PC-9 (cell line): Measurements from ENCODE around the gene PRSS21. TPM values are rescaled to one million over a fixed set of nuclear protein-coding genes. Genes with fewer than 3 reads are reported as not detected.

Experiments
- BruUV-seq: library from RNA; stranded (reverse); fragments of 400-500 nt; replicated peaks from 2 replicates; lab custom pipeline; 2021; lab: Mats Ljungman, UMichigan
- CTCF ChIA-PET: fragments of 300-600 bp; sonication (Branson Sonifier 250); formaldehyde crosslinking; loops from one replicate; lab custom pipeline; 2022; ENCODE audit warnings: antibody characterized with exemption; lab: Charles Lee
- POLR2A ChIA-PET: fragments of 300-600 bp; sonication (Branson Sonifier 250); formaldehyde crosslinking; loops from one replicate; lab custom pipeline; 2022; ENCODE audit warnings: antibody characterized with exemption; ENCODE audit not compliant: unreplicated experiment; lab: Charles Lee
- DNase-seq, 2 experiments: peaks; one replicate each; pipeline versions ENCODE4 v3.0.0 to v3.0.0-alpha.2; 2015 to 2022; ENCODE audit warnings: mixed read lengths in 1 of 2
- H2AFZ ChIP-seq: fragments of 200-600 bp; sonication (generic); 2 replicates; pipeline ENCODE4 v1.8.1; 2017; ENCODE audit warnings: antibody characterized with exemption
- H3F3A ChIP-seq: fragments of 200-600 bp; sonication (generic); 2 replicates; pipeline ENCODE4 v1.8.1; 2017; ENCODE audit warnings: antibody characterized with exemption, mild to moderate bottlenecking, low read depth; ENCODE audit not compliant: insufficient read depth
- H3K27ac ChIP-seq: fragments of 200-600 bp; sonication (generic); 2 replicates; pipeline ENCODE4 v1.6.1; 2016; ENCODE audit warnings: mixed run types
- H3K27me3 ChIP-seq: fragments of 200-600 bp; sonication (generic); 2 replicates; pipeline ENCODE4 v1.6.1; 2016; ENCODE audit warnings: low read depth, mixed run types; ENCODE audit not compliant: insufficient read depth
- H3K36me3 ChIP-seq: fragments of 200-600 bp; sonication (generic); 2 replicates; pipeline ENCODE4 v1.6.1; 2016; ENCODE audit warnings: low read depth, mixed run types
- H3K4me1 ChIP-seq: fragments of 200-600 bp; sonication (generic); replicated peaks from 2 replicates; pipeline ENCODE4 v1.6.1; 2016; ENCODE audit warnings: mixed run types; ENCODE audit not compliant: insufficient read depth
- H3K4me2 ChIP-seq: fragments of 200-600 bp; sonication (generic); 2 replicates; pipeline ENCODE4 v1.6.1; 2017; ENCODE audit warnings: mixed run types
- H3K4me3 ChIP-seq: fragments of 200-600 bp; sonication (generic); 2 replicates; pipeline ENCODE4 v1.6.1; 2016; ENCODE audit warnings: mixed run types
- H3K79me2 ChIP-seq: fragments of 200-600 bp; sonication (generic); 2 replicates; pipeline ENCODE4 v1.6.1; 2017; ENCODE audit warnings: low read depth, mixed run types
- H3K9me2 ChIP-seq: fragments of 200-600 bp; sonication (generic); 2 replicates; pipeline ENCODE4 v1.8.1; 2017; ENCODE audit warnings: mild to moderate bottlenecking; ENCODE audit not compliant: insufficient read depth
- H3K9me3 ChIP-seq: fragments of 200-600 bp; sonication (generic); 2 replicates; pipeline ENCODE4 v1.8.1; 2016; ENCODE audit warnings: low read depth; ENCODE audit not compliant: insufficient read depth
- H4K20me1 ChIP-seq: fragments of 200-600 bp; sonication (generic); 2 replicates; pipeline ENCODE4 v1.8.1; 2017; ENCODE audit not compliant: insufficient read depth
- EZH2 ChIP-seq: fragments of 200-600 bp; sonication (generic); IDR thresholded peaks from 2 replicates; pipeline ENCODE4 v1.8.0; 2017; ENCODE audit warnings: antibody characterized with exemption, low read depth
- intact Hi-C: fragments of 100-400 bp; cut with micrococcal nuclease; formaldehyde crosslinking; loops from one replicate; pipeline ENCODE4 v1.10.0; 2022; ENCODE audit not compliant: unreplicated experiment
- total RNA-seq: library from RNA; stranded (reverse); gene quantifications from 2 replicates; pipeline ENCODE4 v1.2.3, GENCODE V29; 2021
- TF ChIP-seq, protein P1 (sequence below): fragments of 200-600 bp; sonication (generic); conservative IDR thresholded peaks from 2 replicates; pipeline ENCODE4 v1.6.1; 2017; ENCODE audit warnings: mixed run types, antibody characterized with exemption, mild to moderate bottlenecking, moderate library complexity

Gene PRSS21
- total RNA-seq, 1 experiment from 2014 or later = 61.2 TPM

- TF ChIP-seq, protein P1, sequence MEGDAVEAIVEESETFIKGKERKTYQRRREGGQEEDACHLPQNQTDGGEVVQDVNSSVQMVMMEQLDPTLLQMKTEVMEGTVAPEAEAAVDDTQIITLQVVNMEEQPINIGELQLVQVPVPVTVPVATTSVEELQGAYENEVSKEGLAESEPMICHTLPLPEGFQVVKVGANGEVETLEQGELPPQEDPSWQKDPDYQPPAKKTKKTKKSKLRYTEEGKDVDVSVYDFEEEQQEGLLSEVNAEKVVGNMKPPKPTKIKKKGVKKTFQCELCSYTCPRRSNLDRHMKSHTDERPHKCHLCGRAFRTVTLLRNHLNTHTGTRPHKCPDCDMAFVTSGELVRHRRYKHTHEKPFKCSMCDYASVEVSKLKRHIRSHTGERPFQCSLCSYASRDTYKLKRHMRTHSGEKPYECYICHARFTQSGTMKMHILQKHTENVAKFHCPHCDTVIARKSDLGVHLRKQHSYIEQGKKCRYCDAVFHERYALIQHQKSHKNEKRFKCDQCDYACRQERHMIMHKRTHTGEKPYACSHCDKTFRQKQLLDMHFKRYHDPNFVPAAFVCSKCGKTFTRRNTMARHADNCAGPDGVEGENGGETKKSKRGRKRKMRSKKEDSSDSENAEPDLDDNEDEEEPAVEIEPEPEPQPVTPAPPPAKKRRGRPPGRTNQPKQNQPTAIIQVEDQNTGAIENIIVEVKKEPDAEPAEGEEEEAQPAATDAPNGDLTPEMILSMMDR = no peak
- TF ChIP-seq EZH2 = no peak
- H3K79me2 ChIP-seq = peaks cover 44% of the 10 kb centered on the region
- POLR2A ChIA-PET = no interaction called here
These were observed 46.7 kb upstream of the PRSS21 start for GRCh38 chr16:2770057-2770951.

GRCh38 chr16:2771496-2772402 is 45.3 kb upstream of the PRSS21 start:
- Histone ChIP-seq H3K79me2 (peaks cover 44% of the 10 kb centered on the region), H3K4me2 (no peak overlapping the region), H2AFZ (no peak overlapping the region), H3K9me2 (no peaks in the 10 kb centered on the region), H3K4me1 (peaks cover 11% of the 10 kb centered on the region), H3K27ac (no peak overlapping the region), H4K20me1 (peaks cover 61% of the 10 kb centered on the region), H3K27me3 (no peaks in the 10 kb centered on the region), H3K36me3 (peaks cover 24% of the 10 kb centered on the region), H3F3A (peaks cover 85% of the 10 kb centered on the region), H3K4me3 (no peak overlapping the region), H3K9me3 (no peaks in the 10 kb centered on the region)
- TF ChIP-seq, protein P1 = no peak
- no peak for TF ChIP-seq EZH2
- CTCF ChIA-PET = interaction anchor here (0.6 kb wide), 1 partner anchor 74 kb away, joined by 4 read pairs; no protein-coding TSS in a partner anchor
- no TSS peak for BruUV-seq
- POLR2A ChIA-PET = no interaction called here
- no peak for DNase-seq
- intact Hi-C loops = no loop called here

More at GRCh38 chr16:2770057-2770951, 46.7 kb upstream of the PRSS21 start:
- DNase-seq = peak in 1 of 2 experiments; percentile 39
- no peak overlapping the region for H3K27ac ChIP-seq
- H3F3A ChIP-seq = peaks cover 90% of the 10 kb centered on the region
- peaks cover 29% of the 10 kb centered on the region for H3K36me3 ChIP-seq
- peaks cover 71% of the 10 kb centered on the region for H4K20me1 ChIP-seq
- H3K4me3 ChIP-seq = no peak overlapping the region
- no peak overlapping the region for H2AFZ ChIP-seq
- intact Hi-C loops = no loop called here
- no peak overlapping the region for H3K4me2 ChIP-seq
- H3K9me2 ChIP-seq = no peaks in the 10 kb centered on the region
- CTCF ChIA-PET = no interaction called here
- peaks cover 2% of the 10 kb centered on the region for H3K4me1 ChIP-seq
- no TSS peak for BruUV-seq
- no peaks in the 10 kb centered on the region for H3K9me3 ChIP-seq
- H3K27me3 ChIP-seq = no peaks in the 10 kb centered on the region
